Measurements from ENCODE around the gene C9orf78.
"Not testable (repeated sequence)": the region's sequence is repeated elsewhere in the genome, so short reads cannot be mapped to it uniquely, and the experiment has no call there.

The C9orf78 gene

GRCh38 chr9:129785866-129786265 lies 49.2 kb downstream of the C9orf78 start:
- in situ Hi-C loops (cut with HindIII; ENCODE audit: low pct_ligation_motif_present, low pct_unique_long_range_greater_than_20kb, low sequenced_read_pairs), result no loop called here
- DNase-seq, result no peak

GRCh38 chr9:129784970-129785369 lies 50.1 kb downstream of the C9orf78 start:
- DNase-seq; in situ Hi-C loops (cut with HindIII; ENCODE audit: low pct_ligation_motif_present, low pct_unique_long_range_greater_than_20kb, low sequenced_read_pairs): not testable (repeated sequence)

GRCh38 chr9:129783516-129784361 lies 51.3 kb downstream of the C9orf78 start:
- in situ Hi-C loops (cut with HindIII; ENCODE audit: low pct_ligation_motif_present, low pct_unique_long_range_greater_than_20kb, low sequenced_read_pairs), result no loop called here
- DNase-seq, result peak; percentile 66

- no peak for DNase-seq
- in situ Hi-C loops (cut with HindIII; ENCODE audit: low pct_ligation_motif_present, low pct_unique_long_range_greater_than_20kb, low sequenced_read_pairs), result no loop called here
Observed at GRCh38 chr9:129781981-129782380, 53.1 kb downstream of the C9orf78 start.

- in situ Hi-C loops (cut with HindIII; ENCODE audit: low pct_ligation_motif_present, low pct_unique_long_range_greater_than_20kb, low sequenced_read_pairs), result no loop called here
Observed at GRCh38 chr9:129781131-129781530, 53.9 kb downstream of the C9orf78 start.

GRCh38 chr9:129779560-129780190 lies 55.4 kb downstream of the C9orf78 start:
- no peak for DNase-seq
- in situ Hi-C loops (cut with HindIII; ENCODE audit: low pct_ligation_motif_present, low pct_unique_long_range_greater_than_20kb, low sequenced_read_pairs), result no loop called here

More at GRCh38 chr9:129781131-129781530, 53.9 kb downstream of the C9orf78 start:
- no peak for DNase-seq

GRCh38 chr9:129778469-129778868 lies 56.6 kb downstream of the C9orf78 start:
- DNase-seq, result no peak
- in situ Hi-C loops (cut with HindIII; ENCODE audit: low pct_ligation_motif_present, low pct_unique_long_range_greater_than_20kb, low sequenced_read_pairs), result no loop called here

- DNase-seq, result no peak
- in situ Hi-C loops (cut with HindIII; ENCODE audit: low pct_ligation_motif_present, low pct_unique_long_range_greater_than_20kb, low sequenced_read_pairs), result no loop called here
Observed at GRCh38 chr9:129777769-129778130, 57.3 kb downstream of the C9orf78 start.
